Mesenteric fat pad (tissue), 1 donor: ENCODE data around the gene TRIM64. TPM values are rescaled to one million over a fixed set of nuclear protein-coding genes. Genes with fewer than 3 reads are reported as not detected.
"Not testable (repeated sequence)": the region's sequence is repeated elsewhere in the genome, so short reads cannot be mapped to it uniquely, and the experiment has no call there.

Experiments
- DNase-seq: peaks from one replicate; pipeline ENCODE4 v3.0.0-alpha.2; 2020; ENCODE audit warnings: low spot score
- long read RNA-seq: library from polyadenylated mRNA; unstranded; transcript quantifications from one replicate; pipeline ENCODE4 v2.0.0, GENCODE V29; 2020
- total RNA-seq: library from RNA; stranded (reverse); fragmentation: NEBNext Ultra II Directional; extraction: Animal tissue kit (Norgen Biotek cat#: 25700); gene quantifications from one replicate; pipeline ENCODE4 v1.2.1, GENCODE V29; 2021
- donor health status: DM: yes; HTN: yes; CAD: no.

Gene TRIM64
- not detected for total RNA-seq
- long read RNA-seq: 0 reads

- not testable (repeated sequence) for DNase-seq
Observed at GRCh38 chr11:89965737-89966136, at the start of gene TRIM64. Gene TRIM64 (plus strand): TSS chr11:89966037. CDS start chr11:89968504, 2,467 bp downstream.

- no peak for DNase-seq
Observed at GRCh38 chr11:89922195-89922660, 43.6 kb upstream of the TRIM64 start, which contains the start of gene TRIM49D1. Gene TRIM49D1 (minus strand): TSS chr11:89922245. CDS start chr11:89917710, 4,535 bp downstream.

- not testable (repeated sequence) for DNase-seq
Observed at GRCh38 chr11:89923764-89924163, 42.1 kb upstream of the TRIM64 start, which contains the start of gene TRIM49D2. Gene TRIM49D2 (plus strand): TSS chr11:89924064. CDS start chr11:89926762, 2,698 bp downstream.

DNA sequence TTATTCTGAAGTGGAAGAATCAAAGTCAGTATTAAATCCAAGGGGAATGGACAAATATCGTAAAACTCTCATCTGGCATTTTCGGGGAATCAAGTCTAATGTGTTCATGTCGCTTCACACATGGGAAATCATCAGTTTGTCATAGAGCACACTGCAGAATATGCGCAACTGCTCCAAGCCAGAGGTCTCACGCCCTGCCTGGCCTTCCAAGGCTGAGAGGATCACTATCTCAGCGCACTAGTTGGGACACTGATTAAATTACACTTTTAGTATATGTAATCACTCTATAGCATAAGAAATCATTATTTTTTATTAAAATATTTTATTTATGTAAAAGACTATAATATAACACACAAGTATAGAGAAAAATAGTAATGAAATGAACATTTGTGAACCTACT lies 5.0 kb upstream of the TRIM64 start:
- DNase-seq: not testable (repeated sequence)

Other genes starting within 250 kb of the TRIM64 start
- gene TRIM49, start 157.5 kb upstream of the TRIM64 start, total RNA-seq: not detected
- gene TRIM64B, start 87.5 kb upstream of the TRIM64 start, total RNA-seq: not detected
- not detected for gene TRIM49D1, start 43.8 kb upstream of the TRIM64 start, total RNA-seq
- not detected for gene TRIM49D2, start 42.0 kb upstream of the TRIM64 start, total RNA-seq
- not detected for gene TRIM49C, start 65.1 kb downstream of the TRIM64 start, total RNA-seq
- gene UBTFL1, start 119.9 kb downstream of the TRIM64 start, total RNA-seq: not detected
- 2.7 TPM for gene NAALAD2, start 168.6 kb downstream of the TRIM64 start, total RNA-seq